ENCODE measurements around the gene LMO1.

LMO1 gene

DNA sequence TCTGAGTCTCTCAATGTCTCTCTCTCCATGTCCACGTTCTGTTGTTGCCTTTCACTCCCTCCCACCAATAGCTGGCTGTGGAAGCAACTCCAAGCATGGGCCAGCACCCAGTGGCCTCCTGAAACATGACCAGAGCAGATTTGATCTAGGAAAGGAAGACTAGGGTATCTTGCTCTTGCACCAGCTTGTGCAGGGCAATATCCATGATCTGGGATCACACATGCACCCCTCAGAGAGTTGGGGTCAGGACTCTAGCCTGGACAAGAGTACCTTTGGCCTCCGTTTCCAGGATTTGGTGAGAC is 60.3 kb downstream of the LMO1 start:
- no peak for DNase-seq (ENCODE audit: low spot score)

DNA sequence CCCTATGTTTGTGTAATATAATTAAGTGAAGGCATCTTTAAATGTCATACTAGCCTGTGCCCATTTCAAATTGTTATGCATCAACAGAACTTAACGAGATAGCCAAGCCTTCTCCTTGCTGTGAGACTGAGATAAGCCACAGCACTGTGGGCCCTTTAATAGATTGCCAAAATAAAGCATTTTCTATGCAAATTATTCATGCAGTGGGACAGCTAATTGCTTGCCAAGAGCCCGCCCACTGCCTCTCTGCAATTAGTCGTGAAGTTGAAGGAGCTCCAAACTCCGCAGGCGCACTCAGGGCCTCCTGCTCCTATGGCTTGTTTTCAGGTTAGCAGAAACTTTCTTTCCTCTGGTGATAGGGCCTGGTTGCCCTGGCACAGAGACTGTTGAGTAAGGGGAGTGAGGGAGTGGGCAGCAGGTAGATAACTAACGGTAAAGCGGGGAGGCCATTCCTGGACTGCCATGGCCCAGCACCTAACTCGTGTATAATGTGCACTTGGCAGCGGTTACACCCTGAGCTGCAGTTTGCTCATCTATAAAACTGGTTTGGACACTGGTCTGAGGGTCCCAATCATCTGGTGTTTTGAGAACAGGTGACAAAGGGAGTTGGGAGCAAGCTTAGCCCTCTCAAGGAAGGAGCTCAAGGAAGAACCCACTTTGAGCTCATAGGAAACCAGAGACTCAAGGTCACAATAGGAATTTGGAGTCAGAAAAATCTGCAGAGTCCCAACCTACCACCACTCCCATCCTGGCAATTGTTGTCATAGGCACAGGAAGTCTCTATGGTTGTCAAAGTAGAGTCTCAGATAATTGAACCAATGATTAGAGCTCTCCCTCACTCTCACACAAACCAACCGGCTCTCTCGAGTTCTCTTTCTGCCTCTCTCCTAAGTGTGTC is 60.9 kb downstream of the LMO1 start:
- no peak for DNase-seq (ENCODE audit: low spot score)

DNA sequence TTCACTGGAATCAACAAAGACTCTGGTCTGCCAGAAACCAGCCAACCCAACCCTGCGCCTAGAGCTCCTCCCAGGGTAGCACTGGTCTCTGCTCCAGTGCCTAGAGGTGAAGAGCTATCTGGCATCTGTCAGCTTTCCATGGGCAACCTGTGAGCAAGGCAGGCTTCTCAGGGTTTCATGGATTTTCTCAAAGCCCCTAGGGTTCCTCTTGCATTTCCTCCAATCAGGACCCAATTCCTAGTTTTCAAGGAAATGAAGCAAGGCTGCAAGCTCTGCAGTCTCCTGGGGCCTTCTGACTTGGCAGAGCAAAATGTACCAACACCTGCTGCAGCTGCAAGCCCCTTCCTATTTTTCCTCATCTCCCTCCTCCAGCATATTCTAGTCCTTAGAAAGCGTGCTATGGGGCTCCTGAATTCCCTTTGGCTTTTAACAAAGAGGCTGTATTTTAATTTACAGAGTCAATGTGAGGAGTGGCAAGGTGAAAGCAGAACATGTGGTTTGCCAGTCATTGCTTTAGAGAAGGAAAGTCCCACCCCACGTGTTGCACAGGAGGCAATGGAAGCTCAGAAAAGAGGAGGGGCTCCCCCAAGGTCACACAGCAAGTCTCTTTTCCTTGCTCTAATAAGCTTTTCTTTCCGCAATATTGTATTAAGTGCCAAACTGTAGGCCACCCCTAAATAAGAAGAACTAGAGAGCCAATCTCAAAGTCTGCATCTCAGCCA is 61.9 kb downstream of the LMO1 start:
- no peak for DNase-seq (ENCODE audit: low spot score)

DNA sequence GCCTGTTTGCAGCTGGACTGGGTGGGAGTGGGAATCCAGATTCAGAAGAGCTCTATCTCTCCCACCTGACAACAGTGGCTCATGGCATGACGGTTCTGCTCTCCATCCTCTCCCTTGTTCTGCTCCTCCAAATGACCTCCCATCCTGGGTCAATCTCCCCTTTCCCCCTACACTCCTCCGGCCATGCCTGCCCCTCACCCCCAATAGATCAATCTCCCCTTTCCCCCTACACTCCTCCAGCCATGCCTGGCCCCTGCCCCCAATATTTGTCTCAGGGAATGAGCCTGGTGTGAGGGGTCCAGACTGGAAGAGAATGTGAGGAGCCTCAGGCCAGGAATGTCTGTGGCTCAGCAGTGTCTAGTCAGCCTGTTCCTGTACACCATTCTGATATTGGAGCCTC is 64.0 kb downstream of the LMO1 start:
- no peak for DNase-seq (ENCODE audit: low spot score)

DNA sequence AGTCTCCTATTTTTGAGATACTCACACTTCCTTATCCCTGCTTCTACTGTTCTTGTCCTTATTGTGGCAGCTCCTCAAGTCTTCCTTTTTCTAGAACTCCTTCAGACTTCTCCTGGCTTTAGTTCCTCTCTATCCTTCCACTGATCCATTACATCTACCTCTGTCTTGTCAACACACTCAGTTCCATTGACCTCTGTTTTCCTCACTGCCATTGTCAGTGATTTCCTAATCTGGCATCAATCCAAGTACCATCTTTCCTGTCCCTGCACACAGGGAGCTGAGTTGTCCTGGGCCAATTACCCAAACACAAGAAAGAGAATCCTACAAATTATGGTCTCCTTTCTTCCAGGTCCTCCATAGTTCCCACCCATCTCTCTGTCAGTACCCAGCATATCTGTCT is 66.9 kb downstream of the LMO1 start:
- DNase-seq (ENCODE audit: low spot score): no peak

DNA sequence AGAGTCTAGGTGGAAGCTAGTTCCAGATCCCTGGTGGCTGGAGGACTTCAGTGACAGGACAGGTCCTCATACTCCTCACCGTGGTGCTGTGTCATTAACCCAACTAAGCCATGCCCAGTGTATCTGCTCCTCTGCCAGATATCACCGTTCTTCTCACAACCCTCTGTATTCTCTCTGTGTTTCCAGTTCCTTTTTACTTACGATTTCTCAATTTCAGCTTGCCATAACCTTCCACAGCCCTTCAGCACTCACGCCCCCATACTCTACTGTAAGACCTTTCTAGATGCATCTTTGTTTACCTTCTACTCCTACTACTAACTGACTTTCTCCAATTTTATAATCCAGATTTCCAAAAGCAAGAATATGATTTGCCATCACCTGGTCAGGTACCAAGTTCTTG is 68.7 kb downstream of the LMO1 start:
- no peak for DNase-seq (ENCODE audit: low spot score)

DNA sequence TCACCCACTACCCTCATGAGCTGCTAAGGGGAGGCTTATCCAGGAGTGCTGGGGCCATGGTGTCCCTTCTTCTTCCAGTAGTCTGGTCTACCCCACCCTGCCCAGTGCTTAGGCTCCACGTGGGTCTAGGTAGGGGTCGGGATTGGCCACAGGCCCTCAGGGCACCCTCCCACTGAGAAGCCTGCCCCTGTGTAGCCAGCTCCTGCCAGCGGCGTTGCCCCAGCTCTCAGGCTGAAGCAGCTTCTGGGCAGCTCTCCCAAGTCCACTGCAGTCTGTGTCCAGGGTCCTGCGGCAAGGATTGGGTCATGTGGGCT is 70.8 kb downstream of the LMO1 start:
- no peak for DNase-seq (ENCODE audit: low spot score)

DNA sequence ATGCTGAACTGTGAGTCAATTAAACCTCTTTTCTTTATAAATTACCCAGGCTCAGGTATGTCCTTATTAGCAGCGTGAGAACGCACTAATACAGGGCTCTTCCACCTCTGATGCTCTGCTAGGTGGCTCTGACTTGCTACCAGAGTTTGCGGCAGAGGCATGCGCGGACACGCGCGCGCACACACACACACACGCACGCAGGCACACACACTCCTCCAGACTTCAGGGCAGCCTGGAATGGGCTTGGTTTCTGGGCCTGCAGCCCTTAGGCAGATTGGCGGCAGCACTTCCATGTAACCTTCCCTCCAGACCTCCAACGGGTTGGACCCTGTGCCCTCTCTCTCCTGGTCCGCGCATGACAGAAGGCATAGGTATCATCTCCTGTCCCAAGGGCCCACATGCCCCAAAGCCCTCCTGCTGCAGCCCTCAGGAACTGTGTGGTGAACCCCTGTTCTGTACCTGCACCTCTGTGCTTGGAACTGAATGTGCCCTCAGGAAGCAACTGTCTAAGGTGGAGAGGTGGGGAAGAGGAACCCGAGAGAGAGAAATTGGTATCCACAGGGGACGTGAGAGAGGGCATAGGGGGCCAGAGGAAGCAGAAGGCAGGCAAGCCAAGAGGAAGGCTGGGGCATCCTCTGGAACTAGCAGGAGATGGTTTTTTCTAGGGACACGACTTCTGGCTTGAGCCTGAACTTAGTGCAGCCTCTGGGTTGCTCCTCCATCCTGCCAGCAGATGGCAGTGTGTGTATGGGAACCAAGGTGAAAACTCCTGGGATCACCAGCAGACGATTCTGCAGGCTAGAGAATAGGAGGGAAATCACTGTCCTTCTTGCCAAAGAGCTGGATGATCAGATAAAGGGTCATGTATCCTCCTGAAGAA is 71.4 kb downstream of the LMO1 start:
- DNase-seq (ENCODE audit: low spot score): peak; percentile 89

DNA sequence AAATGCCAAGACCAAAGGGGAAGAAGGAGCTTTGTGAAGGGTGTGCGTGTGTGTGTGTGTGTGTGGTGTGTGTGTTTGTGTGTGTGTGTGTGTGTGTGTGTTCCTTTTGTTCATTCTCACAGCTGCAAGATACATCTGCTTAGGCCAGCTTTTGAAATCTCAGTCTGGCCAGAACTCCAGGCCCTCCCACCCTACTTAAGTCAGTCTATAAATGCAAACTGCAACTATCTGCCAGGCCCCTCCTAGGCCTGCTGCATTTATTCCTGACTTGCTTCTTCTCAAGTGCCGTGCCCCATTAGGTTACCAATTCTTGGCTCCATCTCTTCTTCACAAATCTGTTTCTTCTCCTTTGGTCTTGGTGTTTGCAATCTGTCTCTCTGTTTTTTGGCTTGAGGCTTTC is 73.2 kb downstream of the LMO1 start:
- DNase-seq (ENCODE audit: low spot score): no peak

DNA sequence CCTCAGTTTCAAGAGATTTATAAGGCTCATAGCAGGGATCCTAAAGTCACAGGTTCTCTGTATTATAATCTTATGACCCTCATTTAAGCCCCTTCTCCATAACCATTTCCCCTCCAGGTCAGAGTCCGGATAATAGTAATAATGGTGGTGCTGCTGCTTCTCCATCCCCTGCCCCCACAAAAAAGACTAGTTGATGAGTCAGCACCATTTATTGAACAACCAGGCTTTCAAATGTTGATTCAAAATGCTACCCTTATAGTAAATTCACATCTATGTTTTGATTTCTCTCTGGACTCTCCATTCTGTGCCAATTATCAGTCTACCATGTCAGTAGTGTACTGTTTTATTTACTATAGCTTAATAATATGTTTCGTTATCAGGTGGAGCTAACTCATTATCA is 77.2 kb downstream of the LMO1 start:
- no peak for DNase-seq (ENCODE audit: low spot score)

DNA sequence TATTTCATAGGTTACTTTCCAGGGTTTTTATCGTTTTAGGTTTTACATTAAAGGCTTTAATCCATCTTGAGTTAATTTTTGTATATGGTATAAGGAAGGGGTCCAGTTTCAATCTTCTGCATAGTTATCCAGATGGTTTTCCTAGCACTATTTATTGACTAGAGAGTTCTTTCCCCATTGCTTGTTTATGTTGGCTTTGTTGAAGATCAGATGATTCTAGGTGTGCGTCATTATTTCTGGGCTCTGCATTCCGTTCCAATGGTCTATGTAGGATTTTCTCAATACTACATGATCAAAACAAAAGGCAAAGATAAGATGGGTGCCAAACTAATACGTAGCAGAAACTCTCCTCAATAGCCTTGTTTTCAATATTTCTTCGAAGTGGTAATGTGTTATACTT is 80.6 kb downstream of the LMO1 start:
- DNase-seq (ENCODE audit: low spot score): no peak

DNA sequence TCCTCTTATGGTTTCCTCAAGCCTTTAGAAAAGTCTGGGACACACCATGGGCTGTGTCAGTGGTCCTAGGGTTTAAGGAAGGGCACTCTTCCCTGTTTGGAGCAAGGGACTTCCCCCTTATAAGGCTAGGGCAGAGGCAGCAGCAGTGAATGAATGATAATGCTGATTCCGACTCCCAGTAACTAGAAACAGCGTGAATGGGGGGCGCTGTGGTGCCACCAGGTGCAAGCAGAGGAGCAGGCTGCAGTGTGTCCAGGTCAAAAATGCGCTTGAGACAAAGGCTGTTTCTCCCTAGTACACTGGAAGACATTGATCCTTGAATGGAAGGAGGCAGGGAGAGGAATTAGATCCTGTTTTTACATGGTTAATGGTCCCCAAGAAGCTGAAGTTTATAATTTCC is 83.2 kb downstream of the LMO1 start:
- DNase-seq (ENCODE audit: low spot score): no peak

DNA sequence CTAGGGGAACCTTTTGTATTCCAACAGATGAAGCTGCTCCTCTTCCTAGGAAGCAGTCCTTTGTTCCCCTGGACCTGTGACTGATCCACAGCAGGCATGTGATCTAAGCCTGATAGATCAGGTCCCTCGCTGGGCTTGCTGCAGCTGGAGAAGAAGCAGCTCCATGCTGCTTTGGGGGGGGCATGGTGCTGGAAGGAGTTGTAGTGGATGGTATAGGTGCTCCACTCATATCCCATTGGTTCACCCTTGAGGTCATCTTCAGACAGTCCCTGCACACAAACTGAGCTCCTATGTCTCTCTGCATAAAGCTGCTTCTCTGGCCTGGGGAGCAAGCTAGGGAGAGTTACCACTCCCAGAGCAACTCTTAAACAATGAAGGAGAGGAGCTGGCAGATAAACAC is 85.4 kb downstream of the LMO1 start:
- no peak for DNase-seq (ENCODE audit: low spot score)

DNA sequence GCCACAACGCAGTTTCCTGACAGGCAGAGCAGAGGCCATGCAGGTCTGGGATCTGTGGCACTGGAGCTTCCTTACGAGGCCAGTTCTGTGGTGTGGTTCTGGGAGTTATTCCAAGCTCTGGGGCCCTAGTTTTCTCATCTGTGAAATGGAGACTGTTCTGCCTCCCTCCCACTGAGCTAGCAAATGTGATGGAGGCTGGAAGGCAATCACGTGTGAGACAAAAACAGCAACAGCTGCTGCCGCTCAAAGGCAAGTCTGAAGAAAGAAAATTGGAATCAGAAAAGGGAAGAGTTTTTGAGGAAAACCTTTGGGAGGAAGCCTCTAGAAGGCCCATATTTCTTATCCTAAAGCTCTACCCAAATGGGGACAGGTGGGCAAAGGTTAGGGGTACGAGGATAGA is 86.5 kb downstream of the LMO1 start:
- no peak for DNase-seq (ENCODE audit: low spot score)

Data from AG20443 (cell line).